DOHH2 (cell line): ENCODE results near the gene MVD.

Experiments
- H3F3A ChIP-seq: fragments of 200-600 bp; sonication (generic), shearing (Covaris generic); 2 replicates; pipeline ENCODE4 v1.6.0; 2016; ENCODE audit warnings: antibody characterized with exemption, mild to moderate bottlenecking; ENCODE audit not compliant: control insufficient read depth, insufficient read depth
- H3K27ac ChIP-seq: fragments of 200-600 bp; sonication (generic); 2 replicates; pipeline ENCODE4 v1.5.1; 2014; ENCODE audit warnings: low read depth, mild to moderate bottlenecking, low read length, moderate library complexity
- H3K27me3 ChIP-seq: fragments of 200-600 bp; sonication (generic); 2 replicates; pipeline ENCODE4 v1.6.1; 2014; ENCODE audit warnings: mild to moderate bottlenecking, low read length, mixed read lengths; ENCODE audit not compliant: control insufficient read depth
- H3K36me3 ChIP-seq: fragments of 200-600 bp; sonication (generic); 2 replicates; pipeline ENCODE4 v1.6.1; 2014; ENCODE audit warnings: mild to moderate bottlenecking, low read length, moderate library complexity, mixed read lengths; ENCODE audit not compliant: control insufficient read depth
- H3K4me1 ChIP-seq: fragments of 200-600 bp; sonication (generic); 2 replicates; pipeline ENCODE4 v1.6.1; 2014; ENCODE audit warnings: mild to moderate bottlenecking, low read length, mixed read lengths; ENCODE audit not compliant: control insufficient read depth
- H3K4me2 ChIP-seq: fragments of 200-600 bp; sonication (generic); 2 replicates; pipeline ENCODE4 v1.6.0; 2014; ENCODE audit warnings: mild to moderate bottlenecking, low read length, moderate library complexity
- H3K4me3 ChIP-seq: fragments of 200-600 bp; sonication (generic); 2 replicates; pipeline ENCODE4 v1.5.1; 2014; ENCODE audit warnings: mild to moderate bottlenecking, low read length, mixed read lengths
- H3K79me2 ChIP-seq: fragments of 200-600 bp; sonication (generic); 2 replicates; pipeline ENCODE4 v1.6.1; 2014; ENCODE audit warnings: mild to moderate bottlenecking, low read length, mixed read lengths; ENCODE audit not compliant: control insufficient read depth
- H3K9me2 ChIP-seq: fragments of 200-600 bp; sonication (generic); replicated peaks from 2 replicates; pipeline ENCODE4 v1.6.1; 2014; ENCODE audit warnings: mild to moderate bottlenecking, low read length, mixed read lengths; ENCODE audit not compliant: control insufficient read depth
- H3K9me3 ChIP-seq: fragments of 200-600 bp; sonication (generic); 2 replicates; pipeline ENCODE4 v1.6.1; 2014; ENCODE audit warnings: antibody characterized with exemption, low read length, mixed read lengths; ENCODE audit not compliant: control insufficient read depth, insufficient read depth
- H4K20me1 ChIP-seq: fragments of 200-600 bp; sonication (generic); 2 replicates; pipeline ENCODE4 v1.6.0; 2014; ENCODE audit warnings: low read depth, mild to moderate bottlenecking, antibody characterized with exemption, low read length, moderate library complexity; ENCODE audit not compliant: control insufficient read depth, insufficient read depth
- CTCF ChIP-seq: fragments of 200-600 bp; sonication (generic); IDR thresholded peaks from one replicate; pipeline ENCODE4 v1.5.1; 2014; ENCODE audit warnings: antibody characterized with exemption, mild to moderate bottlenecking, low read depth, low read length; ENCODE audit not compliant: poor library complexity, severe bottlenecking
- EZH2phosphoT487 ChIP-seq: fragments of 200-600 bp; sonication (generic); IDR thresholded peaks from 2 replicates; pipeline ENCODE4 v1.6.1; 2017; ENCODE audit warnings: borderline replicate concordance, mild to moderate bottlenecking, antibody characterized with exemption, low read length, moderate library complexity, mixed read lengths

The MVD gene

GRCh38 chr16:88691129-88691813 lies 28.4 kb upstream of the MVD start:
- H3K9me2 ChIP-seq, result no peaks in the 10 kb centered on the region
- no peak overlapping the region for H3K27ac ChIP-seq
- H4K20me1 ChIP-seq, result no peaks in the 10 kb centered on the region
- peaks cover 8% of the 10 kb centered on the region for H3K27me3 ChIP-seq
- no peaks in the 10 kb centered on the region for H3F3A ChIP-seq
- H3K4me2 ChIP-seq, result no peak overlapping the region
- H3K79me2 ChIP-seq, result no peaks in the 10 kb centered on the region
- H3K9me3 ChIP-seq, result no peaks in the 10 kb centered on the region
- H3K4me1 ChIP-seq, result peaks cover 15% of the 10 kb centered on the region
- no peak overlapping the region for H3K4me3 ChIP-seq
- H3K36me3 ChIP-seq, result peaks cover 3% of the 10 kb centered on the region; the same call in 1 of the 2 replicates
- TF ChIP-seq EZH2phosphoT487 (no peak), CTCF (no peak)

- Histone ChIP-seq H3F3A (no peaks in the 10 kb centered on the region), H3K4me2 (no peak overlapping the region), H3K27me3 (peaks cover 8% of the 10 kb centered on the region), H4K20me1 (no peaks in the 10 kb centered on the region), H3K4me1 (peaks cover 21% of the 10 kb centered on the region), H3K9me2 (no peaks in the 10 kb centered on the region), H3K79me2 (no peaks in the 10 kb centered on the region), H3K9me3 (no peaks in the 10 kb centered on the region), H3K27ac (no peak overlapping the region), H3K36me3 (no peaks in the 10 kb centered on the region), H3K4me3 (no peak overlapping the region)
- no peak for TF ChIP-seq EZH2phosphoT487
- TF ChIP-seq CTCF, result no peak
Observed at GRCh38 chr16:88690341-88691128, 27.6 kb upstream of the MVD start.

- no peak overlapping the region for H3K4me2 ChIP-seq
Observed at GRCh38 chr16:88688013-88688778, 25.3 kb upstream of the MVD start.

More at GRCh38 chr16:88688013-88688778, 25.3 kb upstream of the MVD start:
- Histone ChIP-seq H3K36me3 (no peaks in the 10 kb centered on the region), H3K4me3 (no peak overlapping the region), H3K27me3 (peaks cover 8% of the 10 kb centered on the region), H4K20me1 (no peaks in the 10 kb centered on the region), H3K79me2 (no peaks in the 10 kb centered on the region), H3F3A (0 out of 2 replicates have a peak, but pooled peaks cover 2% of the 10 kb centered on the region), H3K4me1 (peaks cover 40% of the 10 kb centered on the region), H3K27ac (no peak overlapping the region), H3K9me2 (no peaks in the 10 kb centered on the region), H3K9me3 (no peaks in the 10 kb centered on the region)
- TF ChIP-seq CTCF, result no peak
- TF ChIP-seq EZH2phosphoT487, result no peak
